NCI-H2196 (cell line): ENCODE measurements around the gene SUN1.
A peak's percentile ranks its signal among the peaks of the same experiment; 100 is the strongest.
"Not testable (repeated sequence)": the region's sequence is repeated elsewhere in the genome, so short reads cannot be mapped to it uniquely, and the experiment has no call there.

ENCODE experiments used
- DNase-seq: peaks from one replicate; lab custom pipeline; 2025; ENCODE audit not compliant: unreplicated experiment; lab: John Stamatoyannopoulos, UW

SUN1 gene

GRCh38 chr7:916291-916941 is 84.1 kb downstream of the SUN1 start:
- DNase-seq: peak; percentile 29

- no peak for DNase-seq
Measured at GRCh38 chr7:917255-918117, 85.2 kb downstream of the SUN1 start.

GRCh38 chr7:918118-918425 is 85.8 kb downstream of the SUN1 start:
- DNase-seq: no peak

- no peak for DNase-seq
Measured at GRCh38 chr7:918441-919113, 86.3 kb downstream of the SUN1 start.

GRCh38 chr7:919114-919442 is 86.8 kb downstream of the SUN1 start:
- no peak for DNase-seq

- no peak for DNase-seq
Measured at GRCh38 chr7:919924-920341, 87.7 kb downstream of the SUN1 start.

GRCh38 chr7:920351-921070 is 88.2 kb downstream of the SUN1 start:
- no peak for DNase-seq

GRCh38 chr7:921071-921461 is 88.8 kb downstream of the SUN1 start:
- no peak for DNase-seq

- no peak for DNase-seq
Measured at GRCh38 chr7:921581-922333, 89.5 kb downstream of the SUN1 start.

GRCh38 chr7:922334-923107 is 90.2 kb downstream of the SUN1 start:
- no peak for DNase-seq

GRCh38 chr7:923108-924041 is 91.1 kb downstream of the SUN1 start:
- DNase-seq: no peak

GRCh38 chr7:924042-924441 is 91.8 kb downstream of the SUN1 start:
- not testable (repeated sequence) for DNase-seq
